ENCODE data around the gene HOXA3. TPM values are rescaled to one million over a fixed set of nuclear protein-coding genes. Genes with fewer than 3 reads are reported as not detected.

HOXA3 gene
- total and polyA plus RNA-seq, 2 of the 8 experiments (the other 6 are each of a cell fraction or from before 2014, with no cell fraction given), result not detected

GRCh38 chr7:27109466-27110185 lies 42.8 kb downstream of the HOXA3 start:
- H3K27me3 ChIP-seq (replicated peaks in 1 of 4; ENCODE audit: control insufficient read depth in 3 of 4, extremely low read depth in 1 of 4, insufficient read depth in 3 of 4, low read length in 3 of 4), result peaks cover 93 to 98% (median 97%) of the 10 kb centered on the region in 4 experiments
- no peak overlapping the region for H3K56ac ChIP-seq (replicated peaks; ENCODE audit: insufficient read length, low read depth, low read length)
- no peak overlapping the region for H2BK20ac ChIP-seq (ENCODE audit: low read length)
- H3K9me3 ChIP-seq (ENCODE audit: insufficient read depth in 2 of 2, low read depth in 1 of 2, low read length in 1 of 2), result no peaks in the 10 kb centered on the region
- no peak overlapping the region; the same call in 1 of the 2 replicates for H2BK15ac ChIP-seq (ENCODE audit: low read length)
- TF ChIP-seq SP1 (IDR thresholded peaks at IDR 0.05; ENCODE audit: low read depth, low read length) (no peak), BACH1 (IDR thresholded peaks at IDR 0.05; ENCODE audit: low read length) (no peak), CTBP2 (IDR thresholded peaks at IDR 0.05; ENCODE audit: borderline replicate concordance, insufficient read depth, insufficient read length, low read length) (no peak), SUZ12 (IDR thresholded peaks at IDR 0.05; ENCODE audit: low read length) (peak; percentile 65; the same call in 1 of the 2 replicates), GTF2F1 (IDR thresholded peaks at IDR 0.05; ENCODE audit: borderline replicate concordance, low read depth, low read length) (no peak), RNF2 (IDR thresholded peaks at IDR 0.05; ENCODE audit: borderline replicate concordance, low read depth, low read length, missing control alignments, poor library complexity, severe bottlenecking) (peak; percentile 43)
- H3K9ac ChIP-seq (replicated peaks in 1 of 4; ENCODE audit: extremely low read depth in 1 of 4, low read depth in 3 of 4, low read length in 3 of 4), result no peak overlapping the region
- no peak overlapping the region for H4K5ac ChIP-seq (ENCODE audit: insufficient read length, low read depth, low read length)
- H3K23me2 ChIP-seq (ENCODE audit: low read depth, low read length), result no peaks in the 10 kb centered on the region
- CTCF ChIA-PET (ENCODE audit: partially characterized antibody), result interaction anchor here (0.6 to 4.1 kb wide), 11 partner anchors 10 to 1410 kb away, joined by 3 to 14 read pairs (median 4); partner anchors contain the start of genes HOXA5 and HOXA7
- no peak overlapping the region for H3K4ac ChIP-seq (replicated peaks; ENCODE audit: insufficient read length, low read depth, low read length)
- H3K4me1 ChIP-seq (replicated peaks in 1 of 4; ENCODE audit: control insufficient read depth in 3 of 4, insufficient read depth in 4 of 4, low read length in 3 of 4), result peaks cover 0 to 22% (median 8%) of the 10 kb centered on the region in 4 experiments; a peak in 5 of 7 replicates
- no peak overlapping the region for H2BK12ac ChIP-seq (ENCODE audit: low read depth, low read length)
- no peak overlapping the region for H4K8ac ChIP-seq (ENCODE audit: extremely low read depth, insufficient read depth, low read length)
- H2BK5ac ChIP-seq (ENCODE audit: low read depth, low read length), result no peak overlapping the region
- peaks cover 0 to 3% (median 0%) of the 10 kb centered on the region in 4 experiments; a peak in 2 of 8 replicates for H3K36me3 ChIP-seq (ENCODE audit: control insufficient read depth in 2 of 4, insufficient read depth in 4 of 4, low read length in 3 of 4)
- no peak overlapping the region for H2BK120ac ChIP-seq (replicated peaks; ENCODE audit: low read depth, low read length)
- H2AK5ac ChIP-seq (ENCODE audit: low read depth, low read length), result no peak overlapping the region
- peak overlapping the region in 1 of 2 experiments; percentile 51; a peak in 1 of 4 replicates for H3K4me2 ChIP-seq (ENCODE audit: insufficient read depth in 1 of 2, low read depth in 2 of 2, low read length in 2 of 2)
- no peak overlapping the region for H3K18ac ChIP-seq (ENCODE audit: extremely low read depth, low read length)
- no peak overlapping the region for H3K14ac ChIP-seq (ENCODE audit: insufficient read length)
- H3K79me1 ChIP-seq (ENCODE audit: low read depth, low read length), result no peaks in the 10 kb centered on the region
- H3K4me3 ChIP-seq (ENCODE audit: extremely low read depth in 1 of 4, insufficient read depth in 2 of 4, low read depth in 3 of 4, low read length in 4 of 4), result no peak overlapping the region
- no peaks in the 10 kb centered on the region for H3K79me2 ChIP-seq (ENCODE audit: control insufficient read depth in 1 of 2, insufficient read depth in 2 of 2, low read length in 2 of 2)
- no peak overlapping the region for H4K91ac ChIP-seq (replicated peaks; ENCODE audit: insufficient read length, low read length)
- POLR2A ChIA-PET (ENCODE audit: partially characterized antibody), result interaction anchor here (1.0 kb wide), 1 partner anchor 12 kb away, joined by 3 read pairs; no protein-coding TSS in a partner anchor
- H2AFZ ChIP-seq (ENCODE audit: low read length), result no peak overlapping the region
- no peak overlapping the region for H3K23ac ChIP-seq (ENCODE audit: insufficient read length)
- H3K27ac ChIP-seq (ENCODE audit: low read depth, low read length), result no peak overlapping the region
- H4K20me1 ChIP-seq (replicated peaks in 1 of 2; ENCODE audit: control insufficient read depth in 1 of 2, insufficient read depth in 2 of 2, low read length in 2 of 2), result peaks cover 22 to 31% of the 10 kb centered on the region in 2 experiments
- no peak for FAIRE-seq
- 31% methylated on average over 4 of the region's 4 CpGs; no CpG with 5 or more reads in 1 of the 2 experiments for WGBS, 2 experiments (ENCODE audit: extremely low coverage in 1 of 2, insufficient coverage in 1 of 2, insufficient read length in 1 of 2, insufficient replicate concordance in 2 of 2, low coverage in 1 of 2, low lambda C conversion rate in 2 of 2, missing lambda C conversion rate in 1 of 2)
- DNase-seq (ENCODE audit: low read depth in 1 of 2, low spot score in 2 of 2), result no peak
